Peyer's patch (tissue), 4 donors: Measurements from ENCODE around the gene ITGA11.

Experiments used
- POLR2A ChIP-seq, 2 donors: fragments of 450-650 bp; IDR thresholded peaks; one replicate each; pipeline ENCODE4 v1.5.1; 2017; ENCODE audit warnings: antibody characterized with exemption in 2 of 2, mild to moderate bottlenecking in 2 of 2, moderate library complexity in 2 of 2
- TF ChIP-seq, protein P1 (sequence below), 6 experiments: fragments of 450-650 bp in 4 of 6; fragments of 200-600 bp in 2 of 6; sonication (generic) in 1 of 6; IDR thresholded peaks; one replicate each; pipeline ENCODE4 v1.5.1; 2017 to 2019; ENCODE audit warnings: antibody characterized with exemption in 6 of 6, mild to moderate bottlenecking in 3 of 6, moderate library complexity in 1 of 6

DNA sequence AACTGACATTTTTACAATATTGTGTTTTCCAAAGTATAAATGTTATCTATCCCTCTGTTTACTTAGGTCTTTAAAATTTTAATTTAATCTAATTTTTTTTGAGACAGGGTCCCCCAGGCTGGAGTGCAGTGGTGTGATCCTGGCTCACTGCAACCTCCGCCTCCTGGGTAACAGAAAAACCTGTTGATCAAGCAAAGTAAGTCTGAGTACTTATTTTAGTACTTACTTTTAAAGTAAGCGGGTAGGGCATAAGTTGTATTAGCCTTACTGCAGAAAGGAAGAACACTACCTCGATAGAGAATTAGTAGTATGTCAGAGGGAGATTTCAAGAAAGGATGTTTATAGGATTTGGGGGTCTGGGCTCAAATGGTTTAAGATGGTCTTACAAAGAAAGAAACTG lies 166.3 kb downstream of the ITGA11 start:
- TF ChIP-seq, protein P1, sequence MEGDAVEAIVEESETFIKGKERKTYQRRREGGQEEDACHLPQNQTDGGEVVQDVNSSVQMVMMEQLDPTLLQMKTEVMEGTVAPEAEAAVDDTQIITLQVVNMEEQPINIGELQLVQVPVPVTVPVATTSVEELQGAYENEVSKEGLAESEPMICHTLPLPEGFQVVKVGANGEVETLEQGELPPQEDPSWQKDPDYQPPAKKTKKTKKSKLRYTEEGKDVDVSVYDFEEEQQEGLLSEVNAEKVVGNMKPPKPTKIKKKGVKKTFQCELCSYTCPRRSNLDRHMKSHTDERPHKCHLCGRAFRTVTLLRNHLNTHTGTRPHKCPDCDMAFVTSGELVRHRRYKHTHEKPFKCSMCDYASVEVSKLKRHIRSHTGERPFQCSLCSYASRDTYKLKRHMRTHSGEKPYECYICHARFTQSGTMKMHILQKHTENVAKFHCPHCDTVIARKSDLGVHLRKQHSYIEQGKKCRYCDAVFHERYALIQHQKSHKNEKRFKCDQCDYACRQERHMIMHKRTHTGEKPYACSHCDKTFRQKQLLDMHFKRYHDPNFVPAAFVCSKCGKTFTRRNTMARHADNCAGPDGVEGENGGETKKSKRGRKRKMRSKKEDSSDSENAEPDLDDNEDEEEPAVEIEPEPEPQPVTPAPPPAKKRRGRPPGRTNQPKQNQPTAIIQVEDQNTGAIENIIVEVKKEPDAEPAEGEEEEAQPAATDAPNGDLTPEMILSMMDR (IDR thresholded peaks at IDR 0.05), result no peak
- TF ChIP-seq POLR2A (IDR thresholded peaks at IDR 0.05), result no peak
